HepG2 (cell line): ENCODE measurements around the gene SESN2.

ENCODE experiments used
- IKZF1 ChIP-seq: fragments of 450-650 bp; IDR thresholded peaks from 2 replicates; pipeline ENCODE4 v1.7.1; 2016
- MEIS2 ChIP-seq: sonication (generic); formaldehyde crosslinking; IDR thresholded peaks from 2 replicates; pipeline ENCODE4 v1.9.0; 2021; ENCODE audit warnings: mild to moderate bottlenecking, missing genetic modification reagents
- MXI1 ChIP-seq: IDR thresholded peaks from 3 replicates; pipeline ENCODE4 v1.6.1; 2012; ENCODE audit warnings: low read depth, low read length, inconsistent platforms, borderline replicate concordance
- NAIF1 ChIP-seq: sonication (generic); formaldehyde crosslinking; IDR thresholded peaks from 2 replicates; pipeline ENCODE4 v1.5.0; 2020; ENCODE audit warnings: mild to moderate bottlenecking, missing genetic modification reagents, borderline replicate concordance
- POLR2A ChIP-seq, 2 experiments: IDR thresholded peaks; 2 replicates each; pipeline ENCODE4 v1.6.1; 2011; ENCODE audit warnings: low read depth in 2 of 2, low read length in 2 of 2, mild to moderate bottlenecking in 1 of 2, moderate library complexity in 1 of 2; ENCODE audit not compliant: insufficient read depth in 1 of 2
- SP5 ChIP-seq: IDR thresholded peaks from 2 replicates; pipeline ENCODE4 v1.6.1; 2016; ENCODE audit warnings: low read depth, borderline replicate concordance
- TBL1XR1 ChIP-seq: fragments of 150-350 bp; IDR thresholded peaks from 2 replicates; pipeline ENCODE4 v1.6.1; 2014; ENCODE audit warnings: borderline replicate concordance, low read length; ENCODE audit not compliant: partially characterized antibody
- TCF12 ChIP-seq, 2 experiments: fragments of 450-650 bp in 1 of 2; sonication (generic) in 1 of 2; formaldehyde crosslinking in 1 of 2; IDR thresholded peaks; 2 replicates each; pipeline versions ENCODE4 v1.6.1 to v1.8.0; 2017 to 2022; ENCODE audit warnings: antibody characterized with exemption in 1 of 2, mild to moderate bottlenecking in 1 of 2, missing genetic modification reagents in 1 of 2, moderate library complexity in 1 of 2
- ZNF253 ChIP-seq: sonication (generic); formaldehyde crosslinking; IDR thresholded peaks from 2 replicates; pipeline ENCODE4 v1.8.0; 2022; ENCODE audit warnings: mild to moderate bottlenecking, missing genetic modification reagents, borderline replicate concordance
- ZNF605 ChIP-seq: sonication (generic); formaldehyde crosslinking; IDR thresholded peaks from 2 replicates; pipeline ENCODE4 v1.8.0; 2022; ENCODE audit warnings: mild to moderate bottlenecking, missing genetic modification reagents
- TF ChIP-seq, protein P1 (sequence below): sonication (generic); formaldehyde crosslinking; IDR thresholded peaks from 2 replicates; pipeline ENCODE4 v1.5.0; 2020; ENCODE audit warnings: mild to moderate bottlenecking, missing genetic modification reagents, moderate library complexity
- TF ChIP-seq, protein P2 (sequence below): IDR thresholded peaks from 2 replicates; pipeline ENCODE4 v1.6.1; 2016
- TF ChIP-seq, protein P3 (sequence below): sonication (generic); formaldehyde crosslinking; IDR thresholded peaks from 2 replicates; pipeline ENCODE4 v1.5.0; 2020; ENCODE audit warnings: mild to moderate bottlenecking, low read depth, missing genetic modification reagents, borderline replicate concordance

DNA sequence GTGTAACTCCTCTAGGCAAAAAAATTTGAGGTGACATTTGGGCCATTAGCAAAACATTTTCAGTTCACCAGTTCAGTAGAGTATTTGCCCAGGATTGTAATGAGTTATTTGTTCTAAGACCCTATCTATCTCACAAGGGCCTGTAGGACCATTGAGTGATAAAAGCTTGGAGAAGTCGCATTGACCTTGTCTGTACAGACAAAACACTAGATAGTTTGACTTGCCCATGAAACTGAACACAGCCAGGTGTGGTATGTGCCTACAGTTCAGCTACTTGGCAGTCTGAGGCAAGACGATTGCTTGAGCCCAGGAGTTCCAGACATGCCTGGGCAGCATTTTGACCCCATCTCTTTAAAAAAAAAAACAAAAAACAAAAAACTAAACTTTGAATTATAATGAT, 20.3 kb upstream of the SESN2 start:
- TF ChIP-seq POLR2A (IDR thresholded peaks at IDR 0.05; ENCODE audit: insufficient read depth in 1 of 2, low read depth in 2 of 2, low read length in 2 of 2) (no peak), TCF12 (IDR thresholded peaks at IDR 0.05) (no peak), TCF12 (CRISPR knock-in tag; IDR thresholded peaks at IDR 0.05) (no peak), SP5 (CRISPR knock-in tag) (no peak), TBL1XR1 (no peak), NAIF1 (CRISPR knock-in tag) (no peak), ZNF253 (CRISPR knock-in tag) (no peak), IKZF1 (no peak), MXI1 (no peak), MEIS2 (CRISPR knock-in tag) (no peak), ZNF605 (CRISPR knock-in tag) (no peak)
- TF ChIP-seq, protein P1, sequence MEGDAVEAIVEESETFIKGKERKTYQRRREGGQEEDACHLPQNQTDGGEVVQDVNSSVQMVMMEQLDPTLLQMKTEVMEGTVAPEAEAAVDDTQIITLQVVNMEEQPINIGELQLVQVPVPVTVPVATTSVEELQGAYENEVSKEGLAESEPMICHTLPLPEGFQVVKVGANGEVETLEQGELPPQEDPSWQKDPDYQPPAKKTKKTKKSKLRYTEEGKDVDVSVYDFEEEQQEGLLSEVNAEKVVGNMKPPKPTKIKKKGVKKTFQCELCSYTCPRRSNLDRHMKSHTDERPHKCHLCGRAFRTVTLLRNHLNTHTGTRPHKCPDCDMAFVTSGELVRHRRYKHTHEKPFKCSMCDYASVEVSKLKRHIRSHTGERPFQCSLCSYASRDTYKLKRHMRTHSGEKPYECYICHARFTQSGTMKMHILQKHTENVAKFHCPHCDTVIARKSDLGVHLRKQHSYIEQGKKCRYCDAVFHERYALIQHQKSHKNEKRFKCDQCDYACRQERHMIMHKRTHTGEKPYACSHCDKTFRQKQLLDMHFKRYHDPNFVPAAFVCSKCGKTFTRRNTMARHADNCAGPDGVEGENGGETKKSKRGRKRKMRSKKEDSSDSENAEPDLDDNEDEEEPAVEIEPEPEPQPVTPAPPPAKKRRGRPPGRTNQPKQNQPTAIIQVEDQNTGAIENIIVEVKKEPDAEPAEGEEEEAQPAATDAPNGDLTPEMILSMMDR, result no peak
- TF ChIP-seq, protein P2, sequence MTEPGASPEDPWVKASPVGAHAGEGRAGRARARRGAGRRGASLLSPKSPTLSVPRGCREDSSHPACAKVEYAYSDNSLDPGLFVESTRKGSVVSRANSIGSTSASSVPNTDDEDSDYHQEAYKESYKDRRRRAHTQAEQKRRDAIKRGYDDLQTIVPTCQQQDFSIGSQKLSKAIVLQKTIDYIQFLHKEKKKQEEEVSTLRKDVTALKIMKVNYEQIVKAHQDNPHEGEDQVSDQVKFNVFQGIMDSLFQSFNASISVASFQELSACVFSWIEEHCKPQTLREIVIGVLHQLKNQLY (CRISPR knock-in tag), result no peak
- TF ChIP-seq, protein P3, sequence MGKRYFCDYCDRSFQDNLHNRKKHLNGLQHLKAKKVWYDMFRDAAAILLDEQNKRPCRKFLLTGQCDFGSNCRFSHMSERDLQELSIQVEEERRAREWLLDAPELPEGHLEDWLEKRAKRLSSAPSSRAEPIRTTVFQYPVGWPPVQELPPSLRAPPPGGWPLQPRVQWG (CRISPR knock-in tag), result no peak
